WTC11 (cell line): ENCODE data around the gene GLRA3. TPM values are rescaled to one million over a fixed set of nuclear protein-coding genes. Genes with fewer than 3 reads are reported as not detected.

Experiments
- ATAC-seq: fragments of 200-7000 bp; cut with Tn5 transposase; 2 replicates; pipeline ENCODE4 v1.10.0; 2021; ENCODE audit warnings: mild to moderate bottlenecking, moderate library complexity
- CTCF ChIA-PET: fragments of 300-600 bp; sonication (Branson Sonifier 250); formaldehyde crosslinking; loops from one replicate; lab custom pipeline; 2021; ENCODE audit warnings: antibody characterized with exemption; lab: Charles Lee
- POLR2A ChIA-PET: fragments of 350-600 bp; sonication (Branson Sonifier 250); formaldehyde crosslinking; loops from one replicate; lab custom pipeline; 2021; ENCODE audit warnings: antibody characterized with exemption; lab: Charles Lee
- DNase-seq: peaks from one replicate; pipeline ENCODE4 v3.0.0; 2021; ENCODE audit warnings: low spot score
- H3K27ac Mint-ChIP-seq: 2 replicates; pipeline ENCODE4 v1.8.0; 2021; ENCODE audit warnings: mixed read lengths
- H3K27me3 Mint-ChIP-seq: 2 replicates; pipeline ENCODE4 v1.8.0; 2021; ENCODE audit warnings: low read depth, mild to moderate bottlenecking, moderate library complexity, mixed read lengths
- H3K36me3 Mint-ChIP-seq: 2 replicates; pipeline ENCODE4 v1.8.0; 2021; ENCODE audit warnings: mixed read lengths
- H3K4me1 Mint-ChIP-seq: 2 replicates; pipeline ENCODE4 v1.8.0; 2022; ENCODE audit warnings: mixed read lengths
- H3K4me3 Mint-ChIP-seq: 2 replicates; pipeline ENCODE4 v1.8.0; 2021; ENCODE audit warnings: mild to moderate bottlenecking, moderate library complexity, mixed read lengths
- H3K9me3 Mint-ChIP-seq: 2 replicates; pipeline ENCODE4 v1.8.0; 2021; ENCODE audit warnings: mixed read lengths
- EMX1 ChIP-seq: fragments of 250-450 bp; sonication (Bioruptor Pico); IDR thresholded peaks from 2 replicates; pipeline ENCODE4 v1.8.0; 2021; ENCODE audit warnings: mild to moderate bottlenecking
- FOXK1 ChIP-seq: sonication (generic); formaldehyde crosslinking; IDR thresholded peaks from 2 replicates; pipeline ENCODE4 v1.8.0; 2022; ENCODE audit warnings: mild to moderate bottlenecking, moderate library complexity, missing genetic modification reagents
- GABPB1 ChIP-seq: sonication (generic); formaldehyde crosslinking; IDR thresholded peaks from 2 replicates; pipeline ENCODE4 v1.8.1; 2023; ENCODE audit warnings: mild to moderate bottlenecking, missing genetic modification reagents
- IRF2 ChIP-seq: sonication (generic); formaldehyde crosslinking; IDR thresholded peaks from 2 replicates; pipeline ENCODE4 v1.8.0; 2022; ENCODE audit warnings: low read depth, missing genetic modification reagents, borderline replicate concordance
- JAZF1 ChIP-seq: fragments of 250-450 bp; sonication (Bioruptor Pico); IDR thresholded peaks from 2 replicates; pipeline ENCODE4 v1.9.0; 2021; ENCODE audit warnings: moderate library complexity, mild to moderate bottlenecking, inconsistent platforms
- JUN ChIP-seq: sonication (generic); formaldehyde crosslinking; IDR thresholded peaks from 2 replicates; pipeline ENCODE4 v1.8.0; 2023; ENCODE audit warnings: mild to moderate bottlenecking, missing genetic modification reagents
- SP1 ChIP-seq: sonication (generic); formaldehyde crosslinking; conservative IDR thresholded peaks from 2 replicates; pipeline ENCODE4 v1.8.1; 2022; ENCODE audit warnings: missing genetic modification reagents
- TEAD1 ChIP-seq: sonication (generic); formaldehyde crosslinking; IDR thresholded peaks from 2 replicates; pipeline ENCODE4 v1.8.0; 2022; ENCODE audit warnings: mild to moderate bottlenecking, missing genetic modification reagents
- ZNF138 ChIP-seq: sonication (generic); formaldehyde crosslinking; conservative IDR thresholded peaks from 2 replicates; pipeline ENCODE4 v1.8.1; 2022; ENCODE audit warnings: mild to moderate bottlenecking, moderate library complexity, missing genetic modification reagents
- ZNF671 ChIP-seq: fragments of 250-450 bp; sonication (Bioruptor Pico); IDR thresholded peaks from 2 replicates; pipeline ENCODE4 v1.8.0; 2021; ENCODE audit warnings: mild to moderate bottlenecking
- total RNA-seq: library from RNA; stranded (reverse); gene quantifications from 3 replicates; pipeline ENCODE4 v1.2.3, GENCODE V29; 2021
- TF ChIP-seq, protein P1 (sequence below): sonication (generic); formaldehyde crosslinking; IDR thresholded peaks from 2 replicates; pipeline ENCODE4 v1.8.1; 2023; ENCODE audit warnings: mild to moderate bottlenecking, missing genetic modification reagents, borderline replicate concordance
- TF ChIP-seq, protein P2 (sequence below): sonication (generic); formaldehyde crosslinking; IDR thresholded peaks from 2 replicates; pipeline ENCODE4 v1.8.1; 2023; ENCODE audit warnings: mild to moderate bottlenecking, missing genetic modification reagents, moderate library complexity
- TF ChIP-seq, protein P3 (sequence below): fragments of 250-450 bp; sonication (Bioruptor Pico); IDR thresholded peaks from 2 replicates; pipeline ENCODE4 v1.9.0; 2021; ENCODE audit warnings: mild to moderate bottlenecking
- TF ChIP-seq, protein P4 (sequence below): sonication (generic); formaldehyde crosslinking; IDR thresholded peaks from 2 replicates; pipeline ENCODE4 v1.8.0; 2022; ENCODE audit warnings: mild to moderate bottlenecking, missing genetic modification reagents
- TF ChIP-seq, protein P5 (sequence below): sonication (generic); formaldehyde crosslinking; conservative IDR thresholded peaks from 2 replicates; pipeline ENCODE4 v1.8.1; 2023; ENCODE audit warnings: mild to moderate bottlenecking, low read depth, missing genetic modification reagents, moderate library complexity
- TF ChIP-seq, protein P6 (sequence below): sonication (generic); formaldehyde crosslinking; IDR thresholded peaks from 2 replicates; pipeline ENCODE4 v1.8.1; 2022; ENCODE audit warnings: mild to moderate bottlenecking, missing genetic modification reagents, moderate library complexity, borderline replicate concordance
- TF ChIP-seq, protein P7 (sequence below): fragments of 200-600 bp; IDR thresholded peaks from 2 replicates; pipeline ENCODE4 v1.8.0; 2022; ENCODE audit warnings: antibody characterized with exemption
- TF ChIP-seq, protein P8 (sequence below): fragments of 250-450 bp; sonication (Bioruptor Pico); conservative IDR thresholded peaks from 2 replicates; pipeline ENCODE4 v1.9.0; 2021; ENCODE audit warnings: mild to moderate bottlenecking
- TF ChIP-seq, protein P9 (sequence below): fragments of 250-450 bp; sonication (Bioruptor Pico); IDR thresholded peaks from 2 replicates; pipeline ENCODE4 v1.8.0; 2021; ENCODE audit warnings: mild to moderate bottlenecking

Gene GLRA3
- total RNA-seq, 1 experiment from 2014 or later: 0.15 TPM

DNA sequence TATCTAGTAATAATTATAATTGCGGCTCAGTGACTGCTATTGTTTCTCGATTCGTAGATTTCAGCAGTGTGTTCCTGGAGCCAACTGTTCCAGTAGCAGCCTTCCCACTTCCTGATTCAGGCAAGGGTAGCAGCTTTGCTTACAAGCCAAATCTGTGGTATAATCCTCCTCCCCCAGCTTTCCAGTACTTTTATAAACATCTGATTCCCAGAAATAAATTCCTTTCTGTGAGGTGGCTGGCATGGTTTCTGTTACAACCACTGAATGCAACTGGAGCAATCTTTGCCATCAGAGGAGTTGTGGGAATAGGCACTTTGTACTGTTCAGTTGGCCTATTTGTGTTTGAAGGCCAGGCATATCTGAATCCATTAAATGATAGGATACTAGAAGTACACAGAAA lies 80.0 kb downstream of the GLRA3 start (continued):
- TF ChIP-seq, protein P1, sequence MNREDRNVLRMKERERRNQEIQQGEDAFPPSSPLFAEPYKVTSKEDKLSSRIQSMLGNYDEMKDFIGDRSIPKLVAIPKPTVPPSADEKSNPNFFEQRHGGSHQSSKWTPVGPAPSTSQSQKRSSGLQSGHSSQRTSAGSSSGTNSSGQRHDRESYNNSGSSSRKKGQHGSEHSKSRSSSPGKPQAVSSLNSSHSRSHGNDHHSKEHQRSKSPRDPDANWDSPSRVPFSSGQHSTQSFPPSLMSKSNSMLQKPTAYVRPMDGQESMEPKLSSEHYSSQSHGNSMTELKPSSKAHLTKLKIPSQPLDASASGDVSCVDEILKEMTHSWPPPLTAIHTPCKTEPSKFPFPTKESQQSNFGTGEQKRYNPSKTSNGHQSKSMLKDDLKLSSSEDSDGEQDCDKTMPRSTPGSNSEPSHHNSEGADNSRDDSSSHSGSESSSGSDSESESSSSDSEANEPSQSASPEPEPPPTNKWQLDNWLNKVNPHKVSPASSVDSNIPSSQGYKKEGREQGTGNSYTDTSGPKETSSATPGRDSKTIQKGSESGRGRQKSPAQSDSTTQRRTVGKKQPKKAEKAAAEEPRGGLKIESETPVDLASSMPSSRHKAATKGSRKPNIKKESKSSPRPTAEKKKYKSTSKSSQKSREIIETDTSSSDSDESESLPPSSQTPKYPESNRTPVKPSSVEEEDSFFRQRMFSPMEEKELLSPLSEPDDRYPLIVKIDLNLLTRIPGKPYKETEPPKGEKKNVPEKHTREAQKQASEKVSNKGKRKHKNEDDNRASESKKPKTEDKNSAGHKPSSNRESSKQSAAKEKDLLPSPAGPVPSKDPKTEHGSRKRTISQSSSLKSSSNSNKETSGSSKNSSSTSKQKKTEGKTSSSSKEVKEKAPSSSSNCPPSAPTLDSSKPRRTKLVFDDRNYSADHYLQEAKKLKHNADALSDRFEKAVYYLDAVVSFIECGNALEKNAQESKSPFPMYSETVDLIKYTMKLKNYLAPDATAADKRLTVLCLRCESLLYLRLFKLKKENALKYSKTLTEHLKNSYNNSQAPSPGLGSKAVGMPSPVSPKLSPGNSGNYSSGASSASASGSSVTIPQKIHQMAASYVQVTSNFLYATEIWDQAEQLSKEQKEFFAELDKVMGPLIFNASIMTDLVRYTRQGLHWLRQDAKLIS: no peak
- TF ChIP-seq JAZF1 (CRISPR knock-in tag) (no peak), EMX1 (CRISPR knock-in tag) (no peak), FOXK1 (no peak), ZNF138 (no peak)
- TF ChIP-seq, protein P2, sequence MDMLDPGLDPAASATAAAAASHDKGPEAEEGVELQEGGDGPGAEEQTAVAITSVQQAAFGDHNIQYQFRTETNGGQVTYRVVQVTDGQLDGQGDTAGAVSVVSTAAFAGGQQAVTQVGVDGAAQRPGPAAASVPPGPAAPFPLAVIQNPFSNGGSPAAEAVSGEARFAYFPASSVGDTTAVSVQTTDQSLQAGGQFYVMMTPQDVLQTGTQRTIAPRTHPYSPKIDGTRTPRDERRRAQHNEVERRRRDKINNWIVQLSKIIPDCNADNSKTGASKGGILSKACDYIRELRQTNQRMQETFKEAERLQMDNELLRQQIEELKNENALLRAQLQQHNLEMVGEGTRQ (CRISPR knock-in tag): no peak
- TF ChIP-seq, protein P3, sequence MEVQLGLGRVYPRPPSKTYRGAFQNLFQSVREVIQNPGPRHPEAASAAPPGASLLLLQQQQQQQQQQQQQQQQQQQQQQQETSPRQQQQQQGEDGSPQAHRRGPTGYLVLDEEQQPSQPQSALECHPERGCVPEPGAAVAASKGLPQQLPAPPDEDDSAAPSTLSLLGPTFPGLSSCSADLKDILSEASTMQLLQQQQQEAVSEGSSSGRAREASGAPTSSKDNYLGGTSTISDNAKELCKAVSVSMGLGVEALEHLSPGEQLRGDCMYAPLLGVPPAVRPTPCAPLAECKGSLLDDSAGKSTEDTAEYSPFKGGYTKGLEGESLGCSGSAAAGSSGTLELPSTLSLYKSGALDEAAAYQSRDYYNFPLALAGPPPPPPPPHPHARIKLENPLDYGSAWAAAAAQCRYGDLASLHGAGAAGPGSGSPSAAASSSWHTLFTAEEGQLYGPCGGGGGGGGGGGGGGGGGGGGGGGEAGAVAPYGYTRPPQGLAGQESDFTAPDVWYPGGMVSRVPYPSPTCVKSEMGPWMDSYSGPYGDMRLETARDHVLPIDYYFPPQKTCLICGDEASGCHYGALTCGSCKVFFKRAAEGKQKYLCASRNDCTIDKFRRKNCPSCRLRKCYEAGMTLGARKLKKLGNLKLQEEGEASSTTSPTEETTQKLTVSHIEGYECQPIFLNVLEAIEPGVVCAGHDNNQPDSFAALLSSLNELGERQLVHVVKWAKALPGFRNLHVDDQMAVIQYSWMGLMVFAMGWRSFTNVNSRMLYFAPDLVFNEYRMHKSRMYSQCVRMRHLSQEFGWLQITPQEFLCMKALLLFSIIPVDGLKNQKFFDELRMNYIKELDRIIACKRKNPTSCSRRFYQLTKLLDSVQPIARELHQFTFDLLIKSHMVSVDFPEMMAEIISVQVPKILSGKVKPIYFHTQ (CRISPR knock-in tag): no peak
- TF ChIP-seq, protein P4, sequence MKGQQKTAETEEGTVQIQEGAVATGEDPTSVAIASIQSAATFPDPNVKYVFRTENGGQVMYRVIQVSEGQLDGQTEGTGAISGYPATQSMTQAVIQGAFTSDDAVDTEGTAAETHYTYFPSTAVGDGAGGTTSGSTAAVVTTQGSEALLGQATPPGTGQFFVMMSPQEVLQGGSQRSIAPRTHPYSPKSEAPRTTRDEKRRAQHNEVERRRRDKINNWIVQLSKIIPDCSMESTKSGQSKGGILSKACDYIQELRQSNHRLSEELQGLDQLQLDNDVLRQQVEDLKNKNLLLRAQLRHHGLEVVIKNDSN (CRISPR knock-in tag): no peak

DNA sequence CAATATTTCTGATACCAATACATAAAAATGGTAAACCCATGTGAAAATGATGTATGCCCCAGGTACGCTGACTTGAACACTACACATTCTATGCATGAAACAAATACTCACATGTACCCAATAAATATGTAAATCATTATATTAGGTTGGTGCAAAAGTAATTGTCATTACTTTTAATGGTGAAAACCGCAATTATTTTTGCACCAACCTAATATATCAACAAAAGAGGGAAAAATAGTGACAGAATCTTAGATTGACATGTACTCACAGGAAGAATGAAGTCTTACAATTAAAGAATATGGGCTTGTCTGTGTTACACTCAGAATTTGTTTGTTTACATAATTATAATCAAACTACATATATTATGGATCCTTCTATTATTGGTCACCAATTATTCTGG lies 82.3 kb downstream of the GLRA3 start:
- DNase-seq (no peak), ATAC-seq (no peak)
- Mint-ChIP-seq H3K9me3 (peaks cover 19% of the 10 kb centered on the region), H3K4me1 (no peaks in the 10 kb centered on the region), H3K4me3 (no peak overlapping the region), H3K36me3 (no peaks in the 10 kb centered on the region), H3K27ac (no peak overlapping the region), H3K27me3 (no peaks in the 10 kb centered on the region)
- POLR2A ChIA-PET: no interaction called here
- CTCF ChIA-PET: no interaction called here
- TF ChIP-seq ZNF671 (no peak), JUN (CRISPR knock-in tag) (no peak), TEAD1 (CRISPR knock-in tag) (no peak), GABPB1 (CRISPR knock-in tag) (no peak), SP1 (no peak), IRF2 (CRISPR knock-in tag) (no peak)
- TF ChIP-seq, protein P5, sequence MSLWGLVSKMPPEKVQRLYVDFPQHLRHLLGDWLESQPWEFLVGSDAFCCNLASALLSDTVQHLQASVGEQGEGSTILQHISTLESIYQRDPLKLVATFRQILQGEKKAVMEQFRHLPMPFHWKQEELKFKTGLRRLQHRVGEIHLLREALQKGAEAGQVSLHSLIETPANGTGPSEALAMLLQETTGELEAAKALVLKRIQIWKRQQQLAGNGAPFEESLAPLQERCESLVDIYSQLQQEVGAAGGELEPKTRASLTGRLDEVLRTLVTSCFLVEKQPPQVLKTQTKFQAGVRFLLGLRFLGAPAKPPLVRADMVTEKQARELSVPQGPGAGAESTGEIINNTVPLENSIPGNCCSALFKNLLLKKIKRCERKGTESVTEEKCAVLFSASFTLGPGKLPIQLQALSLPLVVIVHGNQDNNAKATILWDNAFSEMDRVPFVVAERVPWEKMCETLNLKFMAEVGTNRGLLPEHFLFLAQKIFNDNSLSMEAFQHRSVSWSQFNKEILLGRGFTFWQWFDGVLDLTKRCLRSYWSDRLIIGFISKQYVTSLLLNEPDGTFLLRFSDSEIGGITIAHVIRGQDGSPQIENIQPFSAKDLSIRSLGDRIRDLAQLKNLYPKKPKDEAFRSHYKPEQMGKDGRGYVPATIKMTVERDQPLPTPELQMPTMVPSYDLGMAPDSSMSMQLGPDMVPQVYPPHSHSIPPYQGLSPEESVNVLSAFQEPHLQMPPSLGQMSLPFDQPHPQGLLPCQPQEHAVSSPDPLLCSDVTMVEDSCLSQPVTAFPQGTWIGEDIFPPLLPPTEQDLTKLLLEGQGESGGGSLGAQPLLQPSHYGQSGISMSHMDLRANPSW (CRISPR knock-in tag): no peak
- TF ChIP-seq, protein P6, sequence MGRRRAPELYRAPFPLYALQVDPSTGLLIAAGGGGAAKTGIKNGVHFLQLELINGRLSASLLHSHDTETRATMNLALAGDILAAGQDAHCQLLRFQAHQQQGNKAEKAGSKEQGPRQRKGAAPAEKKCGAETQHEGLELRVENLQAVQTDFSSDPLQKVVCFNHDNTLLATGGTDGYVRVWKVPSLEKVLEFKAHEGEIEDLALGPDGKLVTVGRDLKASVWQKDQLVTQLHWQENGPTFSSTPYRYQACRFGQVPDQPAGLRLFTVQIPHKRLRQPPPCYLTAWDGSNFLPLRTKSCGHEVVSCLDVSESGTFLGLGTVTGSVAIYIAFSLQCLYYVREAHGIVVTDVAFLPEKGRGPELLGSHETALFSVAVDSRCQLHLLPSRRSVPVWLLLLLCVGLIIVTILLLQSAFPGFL: no peak
- TF ChIP-seq, protein P7, sequence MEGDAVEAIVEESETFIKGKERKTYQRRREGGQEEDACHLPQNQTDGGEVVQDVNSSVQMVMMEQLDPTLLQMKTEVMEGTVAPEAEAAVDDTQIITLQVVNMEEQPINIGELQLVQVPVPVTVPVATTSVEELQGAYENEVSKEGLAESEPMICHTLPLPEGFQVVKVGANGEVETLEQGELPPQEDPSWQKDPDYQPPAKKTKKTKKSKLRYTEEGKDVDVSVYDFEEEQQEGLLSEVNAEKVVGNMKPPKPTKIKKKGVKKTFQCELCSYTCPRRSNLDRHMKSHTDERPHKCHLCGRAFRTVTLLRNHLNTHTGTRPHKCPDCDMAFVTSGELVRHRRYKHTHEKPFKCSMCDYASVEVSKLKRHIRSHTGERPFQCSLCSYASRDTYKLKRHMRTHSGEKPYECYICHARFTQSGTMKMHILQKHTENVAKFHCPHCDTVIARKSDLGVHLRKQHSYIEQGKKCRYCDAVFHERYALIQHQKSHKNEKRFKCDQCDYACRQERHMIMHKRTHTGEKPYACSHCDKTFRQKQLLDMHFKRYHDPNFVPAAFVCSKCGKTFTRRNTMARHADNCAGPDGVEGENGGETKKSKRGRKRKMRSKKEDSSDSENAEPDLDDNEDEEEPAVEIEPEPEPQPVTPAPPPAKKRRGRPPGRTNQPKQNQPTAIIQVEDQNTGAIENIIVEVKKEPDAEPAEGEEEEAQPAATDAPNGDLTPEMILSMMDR: no peak
- TF ChIP-seq, protein P8, sequence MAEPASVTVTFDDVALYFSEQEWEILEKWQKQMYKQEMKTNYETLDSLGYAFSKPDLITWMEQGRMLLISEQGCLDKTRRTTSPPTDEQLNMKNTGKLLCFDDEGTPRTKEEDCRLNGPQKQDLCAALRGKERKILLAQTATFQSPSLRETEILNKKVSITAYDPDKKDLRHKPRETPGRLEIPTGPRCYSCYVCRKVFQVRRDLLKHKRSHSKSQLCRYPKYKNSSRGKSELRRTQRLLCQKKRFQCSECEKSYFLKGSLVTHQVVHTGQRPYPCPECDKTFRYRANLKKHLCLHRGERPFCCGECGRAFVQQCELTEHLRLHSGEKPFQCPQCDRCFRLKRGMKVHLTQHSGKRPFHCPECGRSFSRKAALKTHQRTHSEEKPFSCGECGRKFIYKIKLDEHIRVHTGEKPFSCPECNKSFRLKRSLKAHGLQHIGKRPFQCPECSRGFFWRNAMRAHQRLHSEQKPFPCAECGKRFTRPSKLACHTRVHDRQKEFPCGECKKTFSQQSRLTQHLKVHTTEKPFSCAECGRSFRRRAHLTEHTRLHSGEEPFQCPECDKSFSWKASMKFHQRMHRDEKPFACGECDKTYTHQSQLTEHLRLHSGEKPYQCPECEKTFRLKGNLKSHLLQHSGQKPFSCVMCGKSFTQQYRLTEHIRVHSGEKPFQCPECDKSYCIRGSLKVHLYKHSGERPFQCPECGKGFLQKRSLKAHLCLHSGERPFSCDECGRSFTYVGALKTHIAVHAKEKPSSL (CRISPR knock-in tag): no peak
- TF ChIP-seq, protein P9, sequence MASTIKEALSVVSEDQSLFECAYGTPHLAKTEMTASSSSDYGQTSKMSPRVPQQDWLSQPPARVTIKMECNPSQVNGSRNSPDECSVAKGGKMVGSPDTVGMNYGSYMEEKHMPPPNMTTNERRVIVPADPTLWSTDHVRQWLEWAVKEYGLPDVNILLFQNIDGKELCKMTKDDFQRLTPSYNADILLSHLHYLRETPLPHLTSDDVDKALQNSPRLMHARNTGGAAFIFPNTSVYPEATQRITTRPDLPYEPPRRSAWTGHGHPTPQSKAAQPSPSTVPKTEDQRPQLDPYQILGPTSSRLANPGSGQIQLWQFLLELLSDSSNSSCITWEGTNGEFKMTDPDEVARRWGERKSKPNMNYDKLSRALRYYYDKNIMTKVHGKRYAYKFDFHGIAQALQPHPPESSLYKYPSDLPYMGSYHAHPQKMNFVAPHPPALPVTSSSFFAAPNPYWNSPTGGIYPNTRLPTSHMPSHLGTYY (CRISPR knock-in tag): no peak
